Naive B cell (primary cell): Measurements from ENCODE around the gene GIT1. TPM values are rescaled to one million over a fixed set of nuclear protein-coding genes. Genes with fewer than 3 reads are reported as not detected.

Experiments
- ATAC-seq, 2 donors: fragments of 150-1000 bp; cut with Tn5 transposase; 2 replicates each; pipeline ENCODE4 v1.10.0; 2021; ENCODE audit warnings: low read depth in 2 of 2, mild to moderate bottlenecking in 2 of 2, moderate library complexity in 2 of 2
- DNase-seq: peaks from one replicate; pipeline ENCODE4 v3.0.0; 2022
- H3K27ac Mint-ChIP-seq, 6 donors: one replicate each; pipeline ENCODE4 v1.8.0; 2020 to 2022; ENCODE audit warnings: mild to moderate bottlenecking in 6 of 6, mixed read lengths in 6 of 6, moderate library complexity in 5 of 6, inconsistent platforms in 2 of 6
- H3K27me3 Mint-ChIP-seq, 3 donors: one replicate each; pipeline ENCODE4 v1.8.0; 2021 to 2022; ENCODE audit warnings: mixed read lengths in 3 of 3, mild to moderate bottlenecking in 1 of 3
- H3K36me3 Mint-ChIP-seq, 2 donors: one replicate each; pipeline ENCODE4 v1.8.0; 2020 to 2022; ENCODE audit warnings: mixed read lengths in 2 of 2, inconsistent platforms in 1 of 2, mild to moderate bottlenecking in 1 of 2
- H3K4me1 Mint-ChIP-seq, 3 donors: one replicate each; pipeline ENCODE4 v1.8.0; 2020 to 2022; ENCODE audit warnings: mixed read lengths in 3 of 3, inconsistent platforms in 1 of 3, mild to moderate bottlenecking in 1 of 3, moderate library complexity in 1 of 3
- H3K4me3 Mint-ChIP-seq, 8 donors: one replicate each; pipeline ENCODE4 v1.8.0; 2020 to 2022; ENCODE audit warnings: mild to moderate bottlenecking in 8 of 8, mixed read lengths in 8 of 8, moderate library complexity in 8 of 8, inconsistent platforms in 2 of 8
- H3K9me3 Mint-ChIP-seq, 7 donors: one replicate each; pipeline ENCODE4 v1.8.0; 2020 to 2022; ENCODE audit warnings: mixed read lengths in 7 of 7, mild to moderate bottlenecking in 5 of 7, inconsistent platforms in 2 of 7, moderate library complexity in 1 of 7
- polyA plus RNA-seq, 6 donors: library from polyadenylated mRNA; unstranded; fragments of 300-500 nt; fragmentation: Illumina TruSeq; gene quantifications; one replicate each; pipeline ENCODE4 v1.2.3, GENCODE V29; 2021; ENCODE audit warnings: low read depth in 6 of 6

The GIT1 gene
- polyA plus RNA-seq = 10 to 100 TPM in 1 of 6 donors, 1 to 10 TPM in 5; 1.6 to 12.9 (median 4.4) TPM

DNA sequence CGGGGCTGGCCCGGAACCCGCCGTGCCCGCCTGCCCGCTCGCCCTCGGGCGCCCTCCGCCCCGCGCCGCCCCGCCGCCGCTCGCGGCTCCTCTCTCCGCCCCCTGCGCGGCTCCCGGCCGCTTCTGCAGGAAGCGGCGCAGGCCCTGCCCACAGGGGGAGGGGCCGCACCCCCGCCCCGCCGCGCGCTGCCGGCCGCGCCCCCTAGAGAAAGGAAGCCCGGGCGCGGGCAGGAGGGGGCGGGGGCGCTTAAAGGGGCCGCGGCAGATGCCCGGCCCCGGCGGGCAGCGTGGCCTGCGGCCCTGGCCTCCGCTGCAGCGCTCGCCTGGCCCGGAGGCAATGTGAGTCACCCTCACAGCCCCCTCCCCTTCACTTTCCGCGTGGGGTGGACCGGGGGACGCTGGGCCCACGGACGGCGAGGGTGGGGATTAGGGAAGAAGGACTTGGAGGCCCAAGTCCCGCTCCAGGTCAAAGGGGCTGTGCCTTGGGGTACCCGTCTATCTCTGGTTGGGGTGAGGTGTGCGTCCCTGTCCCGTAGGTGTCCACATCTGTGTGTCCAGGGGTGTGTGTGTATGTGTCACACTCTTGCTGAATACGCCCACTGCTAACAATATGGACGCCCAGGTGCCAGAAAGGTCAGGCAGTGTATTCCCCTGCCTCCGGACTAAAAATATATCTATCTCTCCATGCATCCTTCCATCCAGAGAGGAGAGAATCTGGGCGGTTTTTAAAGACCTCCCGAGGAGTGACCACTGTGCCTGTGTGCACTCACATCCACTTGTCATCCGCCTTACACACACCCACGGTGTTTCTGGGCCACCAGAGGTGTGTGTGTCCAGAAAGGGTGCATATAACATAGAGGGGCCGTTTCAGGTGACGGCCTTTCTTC, at the start of gene GIT1:
TSS of gene GIT1 (minus strand) at position 125 of the 887 bp plus-strand sequence. CDS start 270 bp downstream, outside the sequence.
- peak; percentile 85 for DNase-seq
- no peaks in the 10 kb centered on the region for H3K36me3 Mint-ChIP-seq
- H3K4me1 Mint-ChIP-seq = peaks cover 36 to 77% (median 68%) of the 10 kb centered on the region in 3 donors
- H3K9me3 Mint-ChIP-seq = no peaks in the 10 kb centered on the region
- peak within 1 kb of the TSS in 4 of 6 donors; percentile 27 to 88 (median 73) for H3K27ac Mint-ChIP-seq
- peak; percentile 78 to 81 for ATAC-seq
- H3K4me3 Mint-ChIP-seq = peak within 1 kb of the TSS; percentile 85 to 94 (median 92)
- peaks cover 0 to 5% (median 0%) of the 10 kb centered on the region in 3 donors for H3K27me3 Mint-ChIP-seq

- Mint-ChIP-seq H3K4me3 (no peak overlapping the region), H3K27me3 (no peaks in the 10 kb centered on the region), H3K36me3 (peaks cover 13 to 25% of the 10 kb centered on the region in 2 donors), H3K9me3 (no peaks in the 10 kb centered on the region), H3K4me1 (peaks cover 10 to 23% (median 11%) of the 10 kb centered on the region in 3 donors), H3K27ac (peak overlapping the region in 3 of 6 donors; percentile 11 to 91 (median 37))
- no peak for DNase-seq
- no peak for ATAC-seq
These were observed 44.4 kb upstream of the GIT1 start for GRCh38 chr17:29633886-29634285.

DNA sequence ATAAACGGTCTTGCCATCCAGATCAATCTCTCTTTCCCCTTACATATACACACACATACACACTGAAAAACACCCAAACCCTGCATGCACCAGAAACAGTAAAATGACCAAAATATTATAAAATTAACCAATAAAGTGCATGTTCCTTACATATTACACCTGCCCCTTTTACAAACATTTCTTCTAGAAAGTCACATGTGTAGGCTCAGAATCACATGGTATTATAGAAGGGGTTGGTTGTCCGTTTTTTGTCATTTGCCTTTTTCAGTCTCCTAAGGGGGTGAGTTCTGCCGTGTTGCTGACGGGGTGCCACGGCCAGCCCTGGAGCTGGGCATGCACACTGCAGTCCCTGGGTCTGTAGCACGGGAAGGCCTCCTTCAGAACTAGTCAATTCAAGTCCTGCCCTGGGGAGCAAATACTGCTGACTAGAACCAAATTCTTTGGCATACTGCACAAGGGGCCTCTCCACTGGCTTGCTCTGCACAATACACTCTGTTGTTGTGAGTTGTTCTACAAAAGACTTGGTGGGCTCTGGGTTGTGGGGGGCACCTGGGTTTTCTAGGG, 41.3 kb upstream of the GIT1 start:
- H3K36me3 Mint-ChIP-seq = peaks cover 13 to 17% of the 10 kb centered on the region in 2 donors
- H3K9me3 Mint-ChIP-seq = no peaks in the 10 kb centered on the region
- ATAC-seq (no peak), DNase-seq (no peak)
- no peak overlapping the region for H3K4me3 Mint-ChIP-seq
- H3K4me1 Mint-ChIP-seq = peaks cover 14 to 26% (median 24%) of the 10 kb centered on the region in 3 donors
- no peaks in the 10 kb centered on the region for H3K27me3 Mint-ChIP-seq
- peak overlapping the region in 4 of 6 donors; percentile 33 to 85 (median 76) for H3K27ac Mint-ChIP-seq

DNA sequence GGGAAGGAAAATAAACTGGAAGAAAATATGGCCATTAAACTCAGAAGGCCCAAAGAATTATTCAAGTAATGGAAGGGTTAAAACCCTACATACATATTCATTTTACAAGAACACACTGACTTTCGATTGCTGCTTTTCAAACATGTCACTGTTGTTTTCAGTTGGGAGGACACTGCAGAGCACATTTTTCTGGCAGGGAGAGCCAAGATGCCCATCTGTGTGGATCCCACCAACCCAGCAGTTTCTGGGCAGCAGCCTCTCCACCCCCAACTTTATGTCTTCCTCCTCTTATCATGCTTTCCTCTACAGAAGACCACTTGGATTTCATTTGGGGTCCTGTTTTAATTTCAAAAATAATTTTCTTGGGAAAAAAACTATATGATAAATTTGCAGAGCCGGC, 40.4 kb upstream of the GIT1 start:
- H3K27me3 Mint-ChIP-seq = no peaks in the 10 kb centered on the region
- H3K36me3 Mint-ChIP-seq = peaks cover 13 to 17% of the 10 kb centered on the region in 2 donors
- peak overlapping the region in 2 of 6 donors; percentile 32 to 72 for H3K27ac Mint-ChIP-seq
- H3K4me3 Mint-ChIP-seq = no peak overlapping the region
- no peaks in the 10 kb centered on the region for H3K9me3 Mint-ChIP-seq
- no peak for ATAC-seq
- peaks cover 14 to 26% (median 23%) of the 10 kb centered on the region in 3 donors for H3K4me1 Mint-ChIP-seq
- DNase-seq = no peak

DNA sequence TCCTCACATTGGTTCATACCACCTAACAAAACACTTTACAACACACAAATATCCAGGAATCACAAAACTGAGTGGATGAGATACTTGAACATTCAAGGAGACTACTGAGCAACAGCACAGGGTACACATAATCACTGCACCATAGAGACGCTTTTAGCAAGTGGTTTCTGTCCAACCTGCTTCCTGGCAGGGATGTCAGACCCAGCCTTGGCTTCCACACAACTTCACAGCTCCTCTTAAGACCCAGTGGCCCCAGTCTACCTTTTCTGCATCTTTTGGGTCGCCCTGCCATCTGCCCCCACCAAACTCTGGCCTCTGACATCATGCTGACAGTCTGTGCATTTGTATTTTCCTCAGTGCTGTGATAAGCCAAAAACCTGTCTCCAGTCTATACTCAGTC, 39.2 kb upstream of the GIT1 start:
- H3K4me3 Mint-ChIP-seq = peak overlapping the region in 1 of 8 donors; percentile 21
- no peak for ATAC-seq
- H3K9me3 Mint-ChIP-seq = no peaks in the 10 kb centered on the region
- no peaks in the 10 kb centered on the region for H3K27me3 Mint-ChIP-seq
- H3K27ac Mint-ChIP-seq = peak overlapping the region in 5 of 6 donors; percentile 65 to 84 (median 75)
- H3K36me3 Mint-ChIP-seq = peaks cover 11 to 13% of the 10 kb centered on the region in 2 donors
- DNase-seq = no peak
- peaks cover 9 to 28% (median 20%) of the 10 kb centered on the region in 3 donors for H3K4me1 Mint-ChIP-seq

- ATAC-seq = no peak
- no peak overlapping the region for H3K4me3 Mint-ChIP-seq
- no peaks in the 10 kb centered on the region for H3K9me3 Mint-ChIP-seq
- H3K36me3 Mint-ChIP-seq = peaks cover 10 to 13% of the 10 kb centered on the region in 2 donors
- DNase-seq = no peak
- H3K4me1 Mint-ChIP-seq = peaks cover 12 to 34% (median 27%) of the 10 kb centered on the region in 3 donors
- H3K27me3 Mint-ChIP-seq = no peaks in the 10 kb centered on the region
- peak overlapping the region in 5 of 6 donors; percentile 11 to 56 (median 45) for H3K27ac Mint-ChIP-seq
These were observed 38.5 kb upstream of the GIT1 start for GRCh38 chr17:29627951-29628350.

DNA sequence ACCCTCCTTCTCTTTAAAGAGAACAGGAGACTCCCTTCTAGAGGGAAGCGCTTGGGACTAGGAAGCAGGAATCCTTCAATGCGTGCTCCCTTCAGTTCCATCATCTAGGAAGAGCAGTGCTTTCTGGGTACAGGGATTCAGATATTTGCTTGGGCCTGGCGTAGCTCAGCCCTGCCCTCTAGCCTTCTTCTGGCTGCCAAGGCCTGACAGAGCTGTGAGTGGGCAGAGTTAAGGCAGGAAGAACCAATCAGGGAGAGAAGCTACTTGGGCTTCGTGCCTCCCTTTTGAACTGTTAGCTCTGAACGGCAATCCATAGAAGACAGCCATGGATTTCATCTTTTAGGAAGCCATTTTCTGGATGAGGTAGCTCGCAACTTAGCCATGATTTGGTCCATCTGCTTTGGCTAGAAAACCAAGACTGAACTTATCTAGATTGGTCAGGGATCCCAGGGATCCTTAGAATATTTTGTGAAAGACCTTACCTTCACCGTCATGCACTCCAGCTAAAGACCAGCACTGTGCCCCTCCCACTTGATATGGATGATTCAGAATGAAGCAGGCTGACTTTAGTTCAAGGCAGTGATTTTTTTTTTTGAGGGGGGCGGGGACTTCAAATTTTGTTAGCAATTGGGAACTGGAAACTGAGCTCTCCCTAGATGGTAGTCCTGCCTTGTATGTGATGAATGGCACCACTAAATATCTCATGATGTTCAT, 35.7 kb upstream of the GIT1 start:
- Mint-ChIP-seq H3K4me1 (peaks cover 15 to 39% (median 34%) of the 10 kb centered on the region in 3 donors), H3K9me3 (no peaks in the 10 kb centered on the region), H3K27me3 (no peaks in the 10 kb centered on the region), H3K4me3 (peak overlapping the region in 2 of 8 donors; percentile 26 to 72), H3K36me3 (no peaks in the 10 kb centered on the region), H3K27ac (peak overlapping the region; percentile 5 to 87 (median 46))
- no peak for ATAC-seq
- no peak for DNase-seq

DNA sequence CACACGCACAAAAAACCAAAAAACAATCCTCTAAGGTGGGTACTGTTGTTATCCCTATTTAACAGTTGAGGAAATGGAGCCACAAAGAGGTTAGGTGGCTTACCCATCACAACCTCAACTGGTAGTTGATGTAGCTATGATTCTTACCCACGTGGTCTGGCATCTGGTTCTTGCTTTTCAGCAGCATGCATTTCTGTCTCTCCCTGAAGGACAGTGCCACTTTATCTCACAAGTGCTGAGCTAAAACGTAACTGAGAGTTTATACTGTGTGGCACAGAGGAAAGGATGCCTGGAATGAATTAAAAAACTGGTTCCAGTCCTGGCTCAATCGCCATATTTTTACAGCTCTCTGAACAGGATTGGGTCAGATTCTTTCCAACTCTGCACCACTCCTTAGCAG, 35.1 kb upstream of the GIT1 start:
- peak overlapping the region in 3 of 6 donors; percentile 19 to 51 (median 35) for H3K27ac Mint-ChIP-seq
- no peaks in the 10 kb centered on the region for H3K36me3 Mint-ChIP-seq
- ATAC-seq (no peak), DNase-seq (no peak)
- no peaks in the 10 kb centered on the region for H3K27me3 Mint-ChIP-seq
- H3K4me3 Mint-ChIP-seq = peak overlapping the region in 3 of 8 donors; percentile 26 to 72 (median 53)
- H3K4me1 Mint-ChIP-seq = peaks cover 15 to 39% (median 34%) of the 10 kb centered on the region in 3 donors
- H3K9me3 Mint-ChIP-seq = no peaks in the 10 kb centered on the region

- H3K4me3 Mint-ChIP-seq = peak overlapping the region; percentile 72 to 93 (median 81)
- ATAC-seq (no peak), DNase-seq (no peak)
- H3K4me1 Mint-ChIP-seq = peaks cover 8 to 31% (median 31%) of the 10 kb centered on the region in 3 donors
- peak overlapping the region in 2 of 6 donors; percentile 54 to 74 for H3K27ac Mint-ChIP-seq
- no peaks in the 10 kb centered on the region for H3K27me3 Mint-ChIP-seq
- no peaks in the 10 kb centered on the region for H3K36me3 Mint-ChIP-seq
- H3K9me3 Mint-ChIP-seq = no peaks in the 10 kb centered on the region
These were observed 33.8 kb upstream of the GIT1 start for GRCh38 chr17:29623283-29623647.

GRCh38 chr17:29622337-29623282, 33.2 kb upstream of the GIT1 start, which contains the start of gene CORO6:
Gene CORO6 (minus strand): TSS chr17:29622912. CDS start chr17:29621421, 1,491 bp downstream.
- ATAC-seq = peak; percentile 55 to 58
- peak within 1 kb of the TSS; percentile 72 to 93 (median 82) for H3K4me3 Mint-ChIP-seq

GRCh38 chr17:29621751-29622194, 32.3 kb upstream of the GIT1 start:
- Mint-ChIP-seq H3K4me1 (peaks cover 14 to 37% (median 34%) of the 10 kb centered on the region in 3 donors), H3K4me3 (peak overlapping the region; percentile 72 to 93 (median 80)), H3K27ac (peak overlapping the region in 2 of 6 donors; percentile 75 to 90), H3K9me3 (no peaks in the 10 kb centered on the region), H3K27me3 (peaks cover 5 to 7% (median 6%) of the 10 kb centered on the region in 3 donors), H3K36me3 (no peaks in the 10 kb centered on the region)
- ATAC-seq (no peak), DNase-seq (no peak)

More at GRCh38 chr17:29622337-29623282, 33.2 kb upstream of the GIT1 start, which contains the start of gene CORO6:
- Mint-ChIP-seq H3K36me3 (no peaks in the 10 kb centered on the region), H3K27me3 (no peaks in the 10 kb centered on the region), H3K4me1 (peaks cover 8 to 34% (median 30%) of the 10 kb centered on the region in 3 donors), H3K27ac (peak within 1 kb of the TSS in 4 of 6 donors; percentile 54 to 90 (median 74)), H3K9me3 (no peaks in the 10 kb centered on the region)
- peak; percentile 58 for DNase-seq
